PFSK-1 (cell line): ENCODE results near the gene CHRNA3.

Experiments
- REST ChIP-seq, 2 experiments: IDR thresholded peaks; 2 replicates each; pipeline versions ENCODE4 v1.6.1 to v1.8.0; 2011 to 2012; ENCODE audit warnings: low read depth in 2 of 2, low read length in 2 of 2, control low read depth in 1 of 2, inconsistent platforms in 1 of 2, mild to moderate bottlenecking in 1 of 2, moderate library complexity in 1 of 2; ENCODE audit not compliant: insufficient read depth in 1 of 2
- TAF1 ChIP-seq: IDR thresholded peaks from 2 replicates; pipeline ENCODE4 v1.6.1; 2012; ENCODE audit warnings: low read length, control low read depth, borderline replicate concordance; ENCODE audit not compliant: insufficient read depth

DNA sequence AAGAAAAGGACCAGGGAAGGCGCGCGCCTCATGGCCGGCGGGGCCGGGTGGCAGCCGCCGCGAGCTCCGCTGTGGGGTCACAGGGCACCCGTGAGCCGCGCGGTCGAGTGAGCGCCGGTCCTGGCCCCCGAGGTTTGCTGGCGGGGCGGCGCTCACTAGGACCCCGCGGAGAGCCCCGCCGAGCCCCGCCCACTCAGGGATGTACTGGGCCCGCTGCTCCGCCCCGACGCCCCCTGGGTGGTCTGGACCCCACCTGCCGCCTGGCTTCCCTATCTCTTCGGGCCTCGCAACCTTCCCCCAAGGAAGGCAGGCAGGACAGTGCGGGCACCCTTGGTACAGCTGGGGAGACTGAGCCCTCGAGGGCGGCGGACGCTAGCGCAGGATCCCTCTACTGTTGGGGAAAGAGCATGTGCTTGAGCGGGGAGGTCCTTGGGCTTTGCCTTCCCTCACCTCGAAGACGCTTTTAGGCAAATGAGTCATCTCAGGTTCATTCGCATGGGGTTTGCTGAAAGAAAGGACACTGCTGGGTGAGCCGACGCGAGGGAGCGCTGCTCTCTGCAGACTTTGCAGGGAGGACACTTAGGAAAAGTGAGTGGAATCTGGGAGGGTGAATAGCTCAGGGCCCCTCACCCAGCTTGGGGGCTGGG lies 20.4 kb upstream of the CHRNA3 start, which contains the start of gene CHRNB4:
- no peak for TF ChIP-seq REST (IDR thresholded peaks at IDR 0.05; ENCODE audit: insufficient read depth in 1 of 2, low read depth in 2 of 2, low read length in 2 of 2)
- no peak for TF ChIP-seq TAF1
